A549 (cell line): ENCODE results near the gene RASL10B.

Source experiments
- JUN ChIP-seq, 2 experiments: fragments of >200 bp; sonication (Bioruptor Twin); formaldehyde crosslinking; IDR thresholded peaks; 2 replicates in 1 of 2; 3 replicates in 1 of 2; pipeline ENCODE4 v1.6.1; 2016 to 2017
- PBX3 ChIP-seq: IDR thresholded peaks from 2 replicates; pipeline ENCODE4 v1.6.1; 2012
- REST ChIP-seq: fragments of 200-600 bp; sonication (generic); IDR thresholded peaks from 2 replicates; pipeline ENCODE4 v1.6.1; 2016; ENCODE audit warnings: antibody characterized with exemption, mild to moderate bottlenecking, moderate library complexity
- SMC3 ChIP-seq: fragments of >200 bp; sonication (Bioruptor Twin); formaldehyde crosslinking; IDR thresholded peaks from 3 replicates; pipeline ENCODE4 v1.6.1; 2018; ENCODE audit warnings: inconsistent platforms

GRCh38 chr17:35727635-35728034, 3.8 kb upstream of the RASL10B start:
- no peak for TF ChIP-seq SMC3
- TF ChIP-seq PBX3 = no peak
- TF ChIP-seq JUN (IDR thresholded peaks at IDR 0.05) = no peak
- no peak for TF ChIP-seq REST
